Ishikawa (cell line): ENCODE measurements around the gene DAD1.

Experiments used
- CEBPB ChIP-seq: IDR thresholded peaks from 2 replicates; pipeline ENCODE4 v1.6.1; 2012
- CREB1 ChIP-seq: IDR thresholded peaks from 2 replicates; pipeline ENCODE4 v1.6.1; 2012; ENCODE audit warnings: low read depth
- EGR1 ChIP-seq: IDR thresholded peaks from 2 replicates; pipeline ENCODE4 v1.6.1; 2012
- EP300 ChIP-seq: IDR thresholded peaks from 2 replicates; pipeline ENCODE4 v1.6.1; 2012; ENCODE audit warnings: borderline replicate concordance
- FOXM1 ChIP-seq: IDR thresholded peaks from 2 replicates; pipeline ENCODE4 v1.6.1; 2012; ENCODE audit warnings: low read depth, borderline replicate concordance
- NFIC ChIP-seq: IDR thresholded peaks from 2 replicates; pipeline ENCODE4 v1.6.1; 2012
- RAD21 ChIP-seq: IDR thresholded peaks from 2 replicates; pipeline ENCODE4 v1.6.1; 2012; ENCODE audit warnings: low read depth
- TAF1 ChIP-seq: IDR thresholded peaks from 2 replicates; pipeline ENCODE4 v1.6.1; 2012; ENCODE audit warnings: low read depth, mild to moderate bottlenecking
- TCF12 ChIP-seq: IDR thresholded peaks from 2 replicates; pipeline ENCODE4 v1.6.1; 2012; ENCODE audit warnings: low read depth
- TEAD4 ChIP-seq: IDR thresholded peaks from 2 replicates; pipeline ENCODE4 v1.6.1; 2012
- YY1 ChIP-seq: IDR thresholded peaks from 2 replicates; pipeline ENCODE4 v1.6.1; 2012; ENCODE audit warnings: low read depth
- ZBTB7A ChIP-seq: IDR thresholded peaks from 2 replicates; pipeline ENCODE4 v1.6.1; 2012; ENCODE audit warnings: low read depth
- TF ChIP-seq, protein P1 (sequence below): IDR thresholded peaks from 2 replicates; pipeline ENCODE4 v1.6.1; 2012; ENCODE audit warnings: low read depth, mild to moderate bottlenecking
- TF ChIP-seq, protein P2 (sequence below): IDR thresholded peaks from 2 replicates; pipeline ENCODE4 v1.6.1; 2012
- TF ChIP-seq, protein P3 (sequence below): IDR thresholded peaks from 2 replicates; pipeline ENCODE4 v1.6.1; 2012

DAD1 gene

GRCh38 chr14:22526218-22526617, 62.8 kb downstream of the DAD1 start:
- TF ChIP-seq TCF12 (no peak), CEBPB (no peak), TAF1 (no peak), CREB1 (no peak), NFIC (no peak), YY1 (no peak), ZBTB7A (no peak), RAD21 (no peak), FOXM1 (no peak), EGR1 (no peak), EP300 (no peak), TEAD4 (no peak)
- TF ChIP-seq, protein P1, sequence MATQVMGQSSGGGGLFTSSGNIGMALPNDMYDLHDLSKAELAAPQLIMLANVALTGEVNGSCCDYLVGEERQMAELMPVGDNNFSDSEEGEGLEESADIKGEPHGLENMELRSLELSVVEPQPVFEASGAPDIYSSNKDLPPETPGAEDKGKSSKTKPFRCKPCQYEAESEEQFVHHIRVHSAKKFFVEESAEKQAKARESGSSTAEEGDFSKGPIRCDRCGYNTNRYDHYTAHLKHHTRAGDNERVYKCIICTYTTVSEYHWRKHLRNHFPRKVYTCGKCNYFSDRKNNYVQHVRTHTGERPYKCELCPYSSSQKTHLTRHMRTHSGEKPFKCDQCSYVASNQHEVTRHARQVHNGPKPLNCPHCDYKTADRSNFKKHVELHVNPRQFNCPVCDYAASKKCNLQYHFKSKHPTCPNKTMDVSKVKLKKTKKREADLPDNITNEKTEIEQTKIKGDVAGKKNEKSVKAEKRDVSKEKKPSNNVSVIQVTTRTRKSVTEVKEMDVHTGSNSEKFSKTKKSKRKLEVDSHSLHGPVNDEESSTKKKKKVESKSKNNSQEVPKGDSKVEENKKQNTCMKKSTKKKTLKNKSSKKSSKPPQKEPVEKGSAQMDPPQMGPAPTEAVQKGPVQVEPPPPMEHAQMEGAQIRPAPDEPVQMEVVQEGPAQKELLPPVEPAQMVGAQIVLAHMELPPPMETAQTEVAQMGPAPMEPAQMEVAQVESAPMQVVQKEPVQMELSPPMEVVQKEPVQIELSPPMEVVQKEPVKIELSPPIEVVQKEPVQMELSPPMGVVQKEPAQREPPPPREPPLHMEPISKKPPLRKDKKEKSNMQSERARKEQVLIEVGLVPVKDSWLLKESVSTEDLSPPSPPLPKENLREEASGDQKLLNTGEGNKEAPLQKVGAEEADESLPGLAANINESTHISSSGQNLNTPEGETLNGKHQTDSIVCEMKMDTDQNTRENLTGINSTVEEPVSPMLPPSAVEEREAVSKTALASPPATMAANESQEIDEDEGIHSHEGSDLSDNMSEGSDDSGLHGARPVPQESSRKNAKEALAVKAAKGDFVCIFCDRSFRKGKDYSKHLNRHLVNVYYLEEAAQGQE, result no peak
- TF ChIP-seq, protein P2, sequence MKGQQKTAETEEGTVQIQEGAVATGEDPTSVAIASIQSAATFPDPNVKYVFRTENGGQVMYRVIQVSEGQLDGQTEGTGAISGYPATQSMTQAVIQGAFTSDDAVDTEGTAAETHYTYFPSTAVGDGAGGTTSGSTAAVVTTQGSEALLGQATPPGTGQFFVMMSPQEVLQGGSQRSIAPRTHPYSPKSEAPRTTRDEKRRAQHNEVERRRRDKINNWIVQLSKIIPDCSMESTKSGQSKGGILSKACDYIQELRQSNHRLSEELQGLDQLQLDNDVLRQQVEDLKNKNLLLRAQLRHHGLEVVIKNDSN, result no peak
- TF ChIP-seq, protein P3, sequence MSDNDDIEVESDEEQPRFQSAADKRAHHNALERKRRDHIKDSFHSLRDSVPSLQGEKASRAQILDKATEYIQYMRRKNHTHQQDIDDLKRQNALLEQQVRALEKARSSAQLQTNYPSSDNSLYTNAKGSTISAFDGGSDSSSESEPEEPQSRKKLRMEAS, result no peak

DNA sequence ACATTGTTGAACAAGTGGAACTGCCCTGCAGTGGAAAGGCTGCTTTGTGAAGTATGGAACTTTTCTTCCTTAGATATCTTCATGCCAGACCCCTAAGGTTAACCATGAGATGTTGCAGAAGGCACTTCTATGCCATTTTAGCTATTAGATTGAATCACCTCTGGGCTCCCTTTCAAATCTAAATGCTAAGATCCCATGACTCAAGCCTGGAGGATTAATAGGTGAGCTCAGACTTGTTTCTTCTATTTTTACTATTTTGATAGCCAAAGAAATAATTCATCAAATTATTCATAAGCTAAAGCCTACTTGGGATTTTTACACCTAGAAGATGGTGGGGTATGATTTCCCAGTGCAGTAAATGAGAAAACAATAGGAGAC, 64.3 kb downstream of the DAD1 start:
- TF ChIP-seq, protein P3, result no peak
- no peak for TF ChIP-seq RAD21
- TF ChIP-seq, protein P2, result no peak

DNA sequence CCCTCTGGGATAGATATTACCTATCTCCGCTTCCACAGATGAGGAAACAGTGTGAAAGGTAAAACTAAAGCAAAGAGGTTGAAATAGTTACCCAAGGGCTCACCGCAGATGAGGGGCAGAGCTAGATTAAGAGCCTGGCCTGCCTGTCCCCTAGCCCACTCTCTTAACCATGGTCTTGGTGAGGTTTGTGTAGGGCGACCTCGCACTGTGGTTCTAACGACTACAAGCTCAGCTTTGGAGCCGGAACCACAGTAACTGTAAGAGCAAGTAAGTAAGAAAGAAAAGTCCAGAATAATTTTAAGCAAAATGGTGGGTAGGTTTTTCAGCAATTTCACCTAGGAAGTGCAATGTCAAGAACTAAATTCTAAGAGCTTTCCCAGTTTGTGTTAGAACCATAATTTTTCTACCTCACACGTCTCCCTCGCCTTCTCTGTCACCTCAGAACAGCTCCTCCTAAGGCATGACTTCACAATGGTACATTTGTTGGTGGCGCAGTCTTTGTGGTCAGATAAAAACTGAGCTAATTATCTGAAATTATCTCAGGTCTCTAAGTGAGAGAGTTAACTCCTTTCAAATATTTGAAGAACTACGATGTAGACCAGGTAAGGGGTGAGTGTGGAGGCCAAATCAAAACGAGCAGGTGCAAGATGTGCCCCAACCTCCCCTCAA, 64.8 kb downstream of the DAD1 start:
- TF ChIP-seq, protein P1, result no peak
- TF ChIP-seq CREB1, result no peak
- TF ChIP-seq NFIC, result no peak
- TF ChIP-seq FOXM1, result no peak
- no peak for TF ChIP-seq YY1
- TF ChIP-seq, protein P2, result no peak
- TF ChIP-seq ZBTB7A, result no peak

DNA sequence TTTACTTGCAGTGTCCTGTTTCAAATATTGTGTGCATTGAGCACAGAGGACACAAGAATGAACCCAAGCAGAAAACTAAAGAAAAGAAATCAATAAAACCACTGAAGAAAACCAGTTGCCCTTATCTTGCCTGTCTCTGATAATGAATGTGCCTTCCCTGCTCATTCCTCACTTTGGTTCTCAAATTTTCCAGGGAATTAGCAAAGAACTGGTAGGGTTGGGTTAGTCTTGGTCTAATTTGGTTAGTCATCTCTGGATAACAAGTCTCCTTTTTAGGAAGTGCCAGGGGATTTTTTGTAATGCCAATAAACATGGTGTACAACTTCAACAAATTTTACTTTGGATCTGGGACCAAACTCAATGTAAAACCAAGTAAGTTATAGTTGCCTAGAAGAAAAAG, 65.7 kb downstream of the DAD1 start:
- TF ChIP-seq TCF12 (no peak), NFIC (no peak), YY1 (no peak)
- TF ChIP-seq, protein P2, result no peak
- TF ChIP-seq, protein P3, result no peak
- TF ChIP-seq, protein P1, result no peak
